HFFc6 (cell line): ENCODE data around the gene TIFAB. TPM values are rescaled to one million over a fixed set of nuclear protein-coding genes. Genes with fewer than 3 reads are reported as not detected.

Experiments used
- DNase-seq: peaks from one replicate; pipeline ENCODE4 v3.0.0-alpha.2; 2018
- H3K27ac Mint-ChIP-seq: 2 replicates; pipeline ENCODE4 v1.8.0; 2020; ENCODE audit warnings: mild to moderate bottlenecking, mixed read lengths
- H3K27me3 Mint-ChIP-seq: 2 replicates; pipeline ENCODE4 v1.8.0; 2021; ENCODE audit warnings: mild to moderate bottlenecking, moderate library complexity, mixed read lengths; ENCODE audit not compliant: insufficient read depth
- H3K36me3 Mint-ChIP-seq: 2 replicates; pipeline ENCODE4 v1.8.0; 2021; ENCODE audit warnings: low read depth, mixed read lengths
- H3K4me1 Mint-ChIP-seq: 2 replicates; pipeline ENCODE4 v1.8.0; 2020; ENCODE audit warnings: low read depth, mixed read lengths
- H3K4me3 Mint-ChIP-seq: 2 replicates; pipeline ENCODE4 v1.8.0; 2020; ENCODE audit warnings: mild to moderate bottlenecking, moderate library complexity, mixed read lengths
- H3K9me3 Mint-ChIP-seq: 2 replicates; pipeline ENCODE4 v1.8.0; 2020; ENCODE audit warnings: mild to moderate bottlenecking, mixed read lengths
- total RNA-seq, 6 experiments: library from RNA; stranded (reverse); fragmentation: NEBNext Ultra II Directional; extraction: Animal tissue kit (Norgen Biotek cat#: 25700); gene quantifications; 2 replicates in 1 of 6; 3 replicates in 5 of 6; pipeline ENCODE4 v1.2.3, GENCODE V29; 2021
- TF ChIP-seq, protein P1 (sequence below): fragments of 200-600 bp; sonication (generic); IDR thresholded peaks from 2 replicates; pipeline ENCODE4 v1.5.0; 2021; ENCODE audit warnings: antibody characterized with exemption, mild to moderate bottlenecking

Gene TIFAB
- total RNA-seq, 6 experiments from 2014 or later = not detected

DNA sequence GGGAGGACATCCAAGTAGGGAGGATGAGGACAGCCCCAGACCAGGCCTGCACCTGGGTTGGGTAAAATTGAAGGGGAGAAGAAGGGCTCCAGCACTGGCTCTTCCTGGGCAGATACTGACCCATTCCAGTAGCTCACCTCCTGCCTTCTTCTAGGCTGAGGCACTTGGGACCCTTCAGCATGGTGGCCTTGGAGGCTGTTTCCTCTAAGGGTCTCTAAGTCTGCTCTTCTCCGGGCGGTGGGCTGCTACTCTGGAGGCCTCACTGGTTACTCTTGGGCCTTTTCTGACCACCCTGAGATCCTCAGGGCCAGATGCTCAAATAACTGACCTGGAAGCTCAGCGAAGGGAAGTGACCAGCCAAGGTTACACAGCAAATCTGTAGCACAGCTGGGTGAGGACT lies 2.8 kb upstream of the TIFAB start:
- Mint-ChIP-seq H3K27me3 (peaks cover 11% of the 10 kb centered on the region), H3K4me1 (peaks cover 38% of the 10 kb centered on the region), H3K9me3 (no peaks in the 10 kb centered on the region), H3K4me3 (no peak overlapping the region), H3K27ac (no peak overlapping the region), H3K36me3 (no peaks in the 10 kb centered on the region)
- TF ChIP-seq, protein P1, sequence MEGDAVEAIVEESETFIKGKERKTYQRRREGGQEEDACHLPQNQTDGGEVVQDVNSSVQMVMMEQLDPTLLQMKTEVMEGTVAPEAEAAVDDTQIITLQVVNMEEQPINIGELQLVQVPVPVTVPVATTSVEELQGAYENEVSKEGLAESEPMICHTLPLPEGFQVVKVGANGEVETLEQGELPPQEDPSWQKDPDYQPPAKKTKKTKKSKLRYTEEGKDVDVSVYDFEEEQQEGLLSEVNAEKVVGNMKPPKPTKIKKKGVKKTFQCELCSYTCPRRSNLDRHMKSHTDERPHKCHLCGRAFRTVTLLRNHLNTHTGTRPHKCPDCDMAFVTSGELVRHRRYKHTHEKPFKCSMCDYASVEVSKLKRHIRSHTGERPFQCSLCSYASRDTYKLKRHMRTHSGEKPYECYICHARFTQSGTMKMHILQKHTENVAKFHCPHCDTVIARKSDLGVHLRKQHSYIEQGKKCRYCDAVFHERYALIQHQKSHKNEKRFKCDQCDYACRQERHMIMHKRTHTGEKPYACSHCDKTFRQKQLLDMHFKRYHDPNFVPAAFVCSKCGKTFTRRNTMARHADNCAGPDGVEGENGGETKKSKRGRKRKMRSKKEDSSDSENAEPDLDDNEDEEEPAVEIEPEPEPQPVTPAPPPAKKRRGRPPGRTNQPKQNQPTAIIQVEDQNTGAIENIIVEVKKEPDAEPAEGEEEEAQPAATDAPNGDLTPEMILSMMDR = no peak
- DNase-seq = no peak

DNA sequence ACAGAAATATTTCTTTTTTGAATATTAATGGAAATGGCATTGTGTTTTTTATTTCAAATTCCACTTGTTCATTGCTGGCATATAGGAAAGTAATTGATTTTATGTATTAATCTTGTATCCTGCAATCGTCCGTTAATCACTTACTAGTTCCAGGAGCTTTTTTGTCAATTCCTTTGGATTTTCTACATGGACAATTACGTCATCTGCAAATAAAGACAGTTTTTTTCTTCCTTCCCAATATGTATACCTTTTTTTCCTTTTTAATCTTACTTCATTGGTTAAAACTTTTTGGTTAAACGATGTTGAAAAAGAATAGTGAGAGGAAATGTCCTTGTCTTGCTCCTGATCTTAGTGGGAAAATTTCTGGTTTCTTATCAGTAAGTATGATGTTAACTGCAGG lies 1.5 kb upstream of the TIFAB start:
- Mint-ChIP-seq H3K4me3 (no peak overlapping the region), H3K9me3 (no peaks in the 10 kb centered on the region)

DNA sequence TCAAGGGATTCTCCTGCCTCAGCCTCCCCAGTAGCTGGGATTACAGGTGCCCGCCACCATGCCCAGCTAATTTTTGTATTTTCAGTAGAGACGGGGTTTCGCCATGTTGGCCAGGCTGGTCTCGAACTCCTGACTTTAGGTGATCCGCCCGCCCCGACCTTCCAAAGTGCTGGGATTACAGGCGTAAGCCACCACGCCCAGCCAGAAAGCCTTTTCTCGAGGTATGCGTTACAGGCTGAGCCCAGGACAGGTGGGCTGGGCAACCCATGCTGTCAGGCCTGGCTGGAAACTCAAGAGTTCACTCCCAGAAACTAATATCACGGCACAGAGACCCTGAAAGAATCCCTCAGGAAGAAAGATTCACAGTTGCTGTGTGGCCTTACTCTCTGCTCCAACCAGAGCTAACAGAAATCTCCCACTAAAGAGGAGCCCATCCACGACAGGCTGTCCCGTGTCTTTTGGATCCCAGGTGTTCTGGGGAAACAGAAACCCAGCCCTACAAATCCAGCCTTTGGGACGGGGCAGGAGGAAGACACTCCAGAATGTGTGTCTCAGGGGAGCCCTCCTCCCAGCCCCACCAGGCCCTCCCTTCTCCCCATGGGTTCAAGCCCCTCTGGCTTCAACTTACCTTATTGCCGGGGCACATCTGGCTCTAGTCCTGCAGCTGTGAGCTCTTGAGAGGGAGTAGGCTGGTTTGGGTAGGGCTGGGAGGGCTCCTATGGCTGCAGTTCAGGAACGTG lies 400 bp downstream of the TIFAB start:
- peaks cover 19% of the 10 kb centered on the region for H3K27me3 Mint-ChIP-seq
- H3K36me3 Mint-ChIP-seq = no peaks in the 10 kb centered on the region
- peaks cover 28% of the 10 kb centered on the region for H3K4me1 Mint-ChIP-seq
- DNase-seq = no peak
- no peak overlapping the region for H3K4me3 Mint-ChIP-seq
- no peak overlapping the region for H3K27ac Mint-ChIP-seq
- no peaks in the 10 kb centered on the region for H3K9me3 Mint-ChIP-seq
- TF ChIP-seq, protein P1 = no peak

More for the DNA sequence above, 1.5 kb upstream of the TIFAB start:
- peaks cover 31% of the 10 kb centered on the region for H3K4me1 Mint-ChIP-seq
- H3K27me3 Mint-ChIP-seq = peaks cover 16% of the 10 kb centered on the region
- no peaks in the 10 kb centered on the region for H3K36me3 Mint-ChIP-seq
- no peak overlapping the region for H3K27ac Mint-ChIP-seq
- DNase-seq = no peak
- TF ChIP-seq, protein P1 = no peak

DNA sequence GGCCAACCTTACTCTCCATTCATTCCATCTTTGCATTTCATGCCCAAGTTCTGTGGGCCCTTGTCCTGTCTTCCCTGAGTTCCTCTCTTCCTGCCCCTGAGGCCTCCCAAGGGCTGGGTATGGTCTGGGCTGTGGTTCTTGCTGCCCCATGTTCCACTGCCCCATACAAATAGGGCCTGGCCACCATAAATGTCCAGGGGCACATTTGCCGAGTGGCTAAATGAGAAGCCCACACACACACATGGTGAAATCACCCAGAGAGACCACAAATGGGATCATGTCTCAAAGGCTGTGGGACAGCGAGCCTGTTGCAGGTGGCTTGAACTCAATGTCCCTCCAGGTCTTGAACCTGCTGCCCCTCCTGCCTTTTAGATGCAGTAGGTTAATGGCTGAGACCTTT lies 1.2 kb downstream of the TIFAB start:
- Mint-ChIP-seq H3K27ac (no peak overlapping the region), H3K36me3 (no peaks in the 10 kb centered on the region), H3K4me1 (peaks cover 20% of the 10 kb centered on the region), H3K4me3 (no peak overlapping the region), H3K27me3 (peaks cover 18% of the 10 kb centered on the region), H3K9me3 (no peaks in the 10 kb centered on the region)
- TF ChIP-seq, protein P1 = no peak
- DNase-seq = no peak

DNA sequence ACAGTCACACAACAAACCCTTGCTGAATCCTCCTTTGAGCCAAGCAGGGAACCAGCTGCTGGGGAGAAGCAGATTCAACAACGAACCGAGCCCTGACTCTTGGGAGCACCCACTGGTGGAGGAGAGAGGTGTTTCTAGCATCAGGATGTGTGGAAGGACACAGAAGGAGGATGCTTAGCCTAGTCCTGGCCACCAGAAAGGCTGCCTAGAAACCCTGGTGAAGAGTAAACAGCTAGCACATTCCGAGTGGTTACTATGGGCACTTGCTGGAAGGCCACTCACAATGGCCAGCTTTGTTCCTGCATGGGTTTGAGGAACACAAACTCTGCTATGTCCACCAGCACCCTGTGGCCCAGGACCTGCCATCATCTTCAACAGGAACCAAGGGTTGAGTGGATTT lies 1.8 kb downstream of the TIFAB start:
- Mint-ChIP-seq H3K27me3 (peaks cover 18% of the 10 kb centered on the region), H3K36me3 (no peaks in the 10 kb centered on the region), H3K27ac (no peak overlapping the region), H3K4me3 (no peak overlapping the region), H3K9me3 (no peaks in the 10 kb centered on the region), H3K4me1 (peaks cover 14% of the 10 kb centered on the region)
- TF ChIP-seq, protein P1 = no peak
- no peak for DNase-seq
